ENCODE measurements around the gene CFAP43. TPM values are rescaled to one million over a fixed set of nuclear protein-coding genes. Genes with fewer than 3 reads are reported as not detected.

CFAP43 gene
- total RNA-seq, 1 donor from 2014 or later, result 0.56 TPM

DNA sequence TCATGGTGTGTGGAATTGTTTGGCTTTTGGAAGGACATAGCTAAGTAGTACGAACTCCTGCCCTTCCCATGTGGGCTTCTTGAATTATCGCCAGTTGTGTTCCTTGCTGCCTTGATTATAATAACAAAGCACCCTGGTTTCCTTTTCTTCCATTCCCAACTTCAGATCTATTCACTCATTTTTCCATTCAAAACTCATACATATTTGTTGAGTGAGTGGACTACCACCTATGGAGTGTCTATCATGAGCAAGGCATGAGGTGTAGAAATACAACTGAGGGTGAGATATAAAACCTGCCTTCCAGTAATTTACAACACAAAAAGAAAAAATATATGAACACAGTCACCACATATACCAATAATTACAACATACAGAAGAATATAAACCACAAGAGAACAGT lies 141.6 kb downstream of the CFAP43 start:
- H3K4me3 Mint-ChIP-seq (ENCODE audit: unreplicated experiment), result no peak overlapping the region
- peaks cover 9% of the 10 kb centered on the region for H3K4me1 Mint-ChIP-seq (ENCODE audit: unreplicated experiment)
- H3K27me3 Mint-ChIP-seq (ENCODE audit: unreplicated experiment), result peaks cover 4% of the 10 kb centered on the region
- DNase-seq (ENCODE audit: low spot score), result no peak
- TF ChIP-seq, protein P1, sequence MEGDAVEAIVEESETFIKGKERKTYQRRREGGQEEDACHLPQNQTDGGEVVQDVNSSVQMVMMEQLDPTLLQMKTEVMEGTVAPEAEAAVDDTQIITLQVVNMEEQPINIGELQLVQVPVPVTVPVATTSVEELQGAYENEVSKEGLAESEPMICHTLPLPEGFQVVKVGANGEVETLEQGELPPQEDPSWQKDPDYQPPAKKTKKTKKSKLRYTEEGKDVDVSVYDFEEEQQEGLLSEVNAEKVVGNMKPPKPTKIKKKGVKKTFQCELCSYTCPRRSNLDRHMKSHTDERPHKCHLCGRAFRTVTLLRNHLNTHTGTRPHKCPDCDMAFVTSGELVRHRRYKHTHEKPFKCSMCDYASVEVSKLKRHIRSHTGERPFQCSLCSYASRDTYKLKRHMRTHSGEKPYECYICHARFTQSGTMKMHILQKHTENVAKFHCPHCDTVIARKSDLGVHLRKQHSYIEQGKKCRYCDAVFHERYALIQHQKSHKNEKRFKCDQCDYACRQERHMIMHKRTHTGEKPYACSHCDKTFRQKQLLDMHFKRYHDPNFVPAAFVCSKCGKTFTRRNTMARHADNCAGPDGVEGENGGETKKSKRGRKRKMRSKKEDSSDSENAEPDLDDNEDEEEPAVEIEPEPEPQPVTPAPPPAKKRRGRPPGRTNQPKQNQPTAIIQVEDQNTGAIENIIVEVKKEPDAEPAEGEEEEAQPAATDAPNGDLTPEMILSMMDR (IDR thresholded peaks at IDR 0.05; ENCODE audit: unreplicated experiment), result no peak
- no peaks in the 10 kb centered on the region for H3K36me3 Mint-ChIP-seq (ENCODE audit: low read depth, unreplicated experiment)
- no peak overlapping the region for H3K27ac Mint-ChIP-seq (ENCODE audit: unreplicated experiment)
- H3K9me3 Mint-ChIP-seq (ENCODE audit: unreplicated experiment), result no peaks in the 10 kb centered on the region

DNA sequence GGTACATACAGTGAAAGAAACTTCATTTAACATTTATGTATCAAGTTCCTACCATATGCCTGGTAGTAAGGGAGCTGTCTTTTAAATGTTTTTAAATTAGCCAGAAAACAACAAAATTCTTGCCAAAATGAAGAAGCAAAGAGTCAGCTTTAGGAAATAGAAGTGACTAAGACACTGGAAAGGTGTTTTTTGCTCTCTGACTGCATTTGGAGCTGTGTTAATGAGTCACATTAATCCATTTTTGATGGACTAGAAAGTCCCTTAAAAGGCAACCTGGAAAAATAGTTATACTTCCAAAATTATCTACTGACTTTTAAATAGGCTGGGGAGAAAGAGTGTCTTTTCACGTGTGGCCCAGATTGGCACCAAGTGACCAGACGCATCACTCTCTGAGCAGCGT lies 142.5 kb downstream of the CFAP43 start:
- no peaks in the 10 kb centered on the region for H3K9me3 Mint-ChIP-seq (ENCODE audit: unreplicated experiment)
- H3K27ac Mint-ChIP-seq (ENCODE audit: unreplicated experiment), result no peak overlapping the region
- DNase-seq (ENCODE audit: low spot score), result no peak
- H3K4me1 Mint-ChIP-seq (ENCODE audit: unreplicated experiment), result peaks cover 16% of the 10 kb centered on the region
- peaks cover 4% of the 10 kb centered on the region for H3K27me3 Mint-ChIP-seq (ENCODE audit: unreplicated experiment)
- TF ChIP-seq, protein P1 (IDR thresholded peaks at IDR 0.05; ENCODE audit: unreplicated experiment), result no peak
- H3K4me3 Mint-ChIP-seq (ENCODE audit: unreplicated experiment), result no peak overlapping the region
- H3K36me3 Mint-ChIP-seq (ENCODE audit: low read depth, unreplicated experiment), result no peaks in the 10 kb centered on the region

DNA sequence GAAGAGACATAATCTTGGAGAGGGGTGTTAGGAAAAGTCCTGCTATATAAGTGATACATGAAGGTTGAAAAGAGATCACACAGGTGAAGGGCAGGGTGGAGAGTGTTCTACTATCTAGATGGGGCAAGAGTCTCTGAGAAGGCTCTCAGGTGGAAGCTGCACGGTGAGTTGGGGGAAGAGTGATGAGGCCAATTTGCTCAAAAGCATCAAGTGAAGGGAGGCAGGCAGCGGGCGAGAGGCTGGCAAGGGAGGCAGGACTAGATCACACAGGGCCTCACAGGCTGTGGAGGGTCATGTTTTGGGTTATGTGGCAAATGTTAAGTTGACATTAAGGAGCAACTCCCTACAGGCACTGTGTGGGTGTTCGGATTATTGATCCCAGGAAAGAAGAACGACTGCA lies 143.9 kb downstream of the CFAP43 start:
- no peaks in the 10 kb centered on the region for H3K9me3 Mint-ChIP-seq (ENCODE audit: unreplicated experiment)
- H3K4me1 Mint-ChIP-seq (ENCODE audit: unreplicated experiment), result peaks cover 16% of the 10 kb centered on the region
- no peak overlapping the region for H3K27ac Mint-ChIP-seq (ENCODE audit: unreplicated experiment)
- no peak overlapping the region for H3K4me3 Mint-ChIP-seq (ENCODE audit: unreplicated experiment)
- TF ChIP-seq, protein P1 (IDR thresholded peaks at IDR 0.05; ENCODE audit: unreplicated experiment), result no peak
- H3K27me3 Mint-ChIP-seq (ENCODE audit: unreplicated experiment), result peaks cover 4% of the 10 kb centered on the region
- H3K36me3 Mint-ChIP-seq (ENCODE audit: low read depth, unreplicated experiment), result no peaks in the 10 kb centered on the region
- no peak for DNase-seq (ENCODE audit: low spot score)

DNA sequence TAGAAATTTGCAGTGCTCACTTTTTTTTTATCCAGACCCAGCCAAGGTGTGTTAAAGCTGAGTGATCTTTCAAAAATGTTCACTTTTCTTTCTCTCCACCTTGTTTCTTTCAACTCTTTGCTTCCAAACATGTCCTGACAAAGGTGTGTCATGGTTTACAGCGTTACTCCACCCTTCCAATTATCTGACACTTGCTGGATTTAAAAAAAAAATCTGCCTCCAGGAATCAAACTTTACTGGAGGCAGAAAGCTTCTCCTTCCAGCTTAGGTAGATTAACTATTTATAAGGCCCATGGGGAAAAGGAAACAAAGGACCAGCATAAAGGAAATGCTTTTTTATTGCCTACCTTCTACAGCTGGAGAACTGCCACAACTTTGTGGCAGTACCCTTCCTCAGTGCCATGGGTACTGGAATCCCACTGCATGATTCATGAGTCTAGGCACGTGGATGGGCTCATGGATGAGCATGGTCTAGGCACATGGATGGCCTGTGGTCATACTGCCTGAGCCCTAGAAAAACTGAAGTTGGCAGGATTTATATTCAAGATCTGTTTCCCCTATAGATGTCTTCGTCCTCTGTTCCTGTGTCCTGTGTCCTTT lies 146.3 kb downstream of the CFAP43 start, which contains the start of gene COL17A1:
Gene COL17A1 (minus strand): TSS at position 80 of the 600 bp plus-strand sequence. CDS start 5,207 bp downstream, outside the sequence.
- H3K4me1 Mint-ChIP-seq (ENCODE audit: unreplicated experiment), result peaks cover 16% of the 10 kb centered on the region
- no peaks in the 10 kb centered on the region for H3K36me3 Mint-ChIP-seq (ENCODE audit: low read depth, unreplicated experiment)
- no peaks in the 10 kb centered on the region for H3K9me3 Mint-ChIP-seq (ENCODE audit: unreplicated experiment)
- H3K27me3 Mint-ChIP-seq (ENCODE audit: unreplicated experiment), result peaks cover 4% of the 10 kb centered on the region
- H3K27ac Mint-ChIP-seq (ENCODE audit: unreplicated experiment), result peak within 1 kb of the TSS; percentile 33
- TF ChIP-seq, protein P1 (IDR thresholded peaks at IDR 0.05; ENCODE audit: unreplicated experiment), result no peak
- H3K4me3 Mint-ChIP-seq (ENCODE audit: unreplicated experiment), result no peak within 1 kb of the TSS
- DNase-seq (ENCODE audit: low spot score), result no peak

DNA sequence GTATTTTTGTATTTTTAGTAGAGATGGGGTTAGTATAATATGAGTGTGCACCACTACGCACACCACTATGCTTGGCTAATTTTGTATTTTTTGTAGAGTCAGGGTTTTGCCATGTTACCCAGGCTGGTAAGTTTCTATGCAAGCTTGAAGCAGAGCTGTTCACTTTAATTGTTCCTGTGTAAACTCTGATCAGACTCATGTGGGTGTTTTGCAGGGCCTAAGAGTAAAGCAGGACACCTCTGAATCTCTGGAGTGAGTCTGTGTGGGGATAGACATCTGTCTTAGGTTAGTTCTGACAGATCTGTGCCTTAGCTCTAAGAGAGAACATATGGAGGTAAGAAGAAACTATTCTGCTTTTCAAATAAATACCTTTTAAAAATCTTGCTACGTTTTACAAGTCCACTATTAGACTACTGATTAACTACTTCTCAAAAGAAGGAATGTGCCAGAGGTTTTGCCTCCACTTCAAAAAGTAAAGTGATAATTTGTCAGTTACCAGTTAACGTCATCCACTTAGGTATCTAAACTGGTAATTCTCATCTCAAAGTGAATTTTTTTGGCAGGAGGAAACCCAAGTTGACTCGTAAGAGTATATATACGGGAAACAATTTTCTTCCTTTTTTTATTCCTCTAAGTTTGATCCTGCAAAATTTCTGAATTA lies 147.6 kb downstream of the CFAP43 start:
- Mint-ChIP-seq H3K4me3 (ENCODE audit: unreplicated experiment) (no peak overlapping the region), H3K27me3 (ENCODE audit: unreplicated experiment) (peaks cover 4% of the 10 kb centered on the region), H3K36me3 (ENCODE audit: low read depth, unreplicated experiment) (no peaks in the 10 kb centered on the region), H3K4me1 (ENCODE audit: unreplicated experiment) (peaks cover 16% of the 10 kb centered on the region), H3K27ac (ENCODE audit: unreplicated experiment) (no peak overlapping the region), H3K9me3 (ENCODE audit: unreplicated experiment) (no peaks in the 10 kb centered on the region)
- DNase-seq (ENCODE audit: low spot score), result no peak
- TF ChIP-seq, protein P1 (IDR thresholded peaks at IDR 0.05; ENCODE audit: unreplicated experiment), result no peak
